Muscle of leg (tissue), 11 donors: Measurements from ENCODE around the gene RASGRP2. TPM values are rescaled to one million over a fixed set of nuclear protein-coding genes. Genes with fewer than 3 reads are reported as not detected.

ENCODE experiments used
- DNase-seq: peaks from one replicate; pipeline ENCODE4 v3.0.0; 2013
- H3K27ac ChIP-seq: one replicate; pipeline ENCODE4 v1.5.1; 2013; ENCODE audit warnings: mild to moderate bottlenecking, low read length, control low read depth
- H3K27me3 ChIP-seq: one replicate; pipeline ENCODE4 v1.6.1; 2013; ENCODE audit warnings: low read length; ENCODE audit not compliant: control insufficient read depth, insufficient read depth
- H3K36me3 ChIP-seq: one replicate; pipeline ENCODE4 v1.6.1; 2013; ENCODE audit warnings: low read length; ENCODE audit not compliant: control insufficient read depth, insufficient read depth
- H3K4me1 ChIP-seq: one replicate; pipeline ENCODE4 v1.6.1; 2013; ENCODE audit warnings: low read length; ENCODE audit not compliant: control insufficient read depth, insufficient read depth
- H3K4me3 ChIP-seq: one replicate; pipeline ENCODE4 v1.5.1; 2013; ENCODE audit warnings: low read length, control low read depth
- H3K9me3 ChIP-seq: replicated peaks from 2 replicates; pipeline ENCODE4 v1.6.1; 2013; ENCODE audit warnings: low read depth, low read length; ENCODE audit not compliant: control insufficient read depth
- WGBS: methylation state at CpG from one replicate; pipeline ENCODE4 v1.1.5; 2013; ENCODE audit warnings: missing lambda C conversion rate; ENCODE audit not compliant: insufficient coverage; 5-methylcytosine and 5-hydroxymethylcytosine counted together
- polyA plus RNA-seq, 8 donors: library from polyadenylated mRNA; unstranded; fragments of 120-200 nt; gene quantifications; one replicate each; pipeline versions ENCODE4 v1.2.1 to v1.2.3, GENCODE V29; 2013; ENCODE audit warnings: inconsistent platforms in 1 of 8, low replicate concordance in 1 of 8; ENCODE audit not compliant: insufficient read length in 8 of 8, insufficient read depth in 1 of 8
- total RNA-seq: library from RNA; stranded (reverse); fragments of 120-200 nt; gene quantifications from one replicate; pipeline ENCODE4 v1.2.4, GENCODE V29; 2013

Gene RASGRP2
- total and polyA plus RNA-seq, 9 donors: 15.4 to 45.9 (median 33.7) TPM

- Histone ChIP-seq H3K27me3 (peaks cover 13% of the 10 kb centered on the region), H3K4me3 (peak overlapping the region; percentile 45), H3K36me3 (no peaks in the 10 kb centered on the region), H3K27ac (peak overlapping the region; percentile 93), H3K4me1 (peaks cover 48% of the 10 kb centered on the region), H3K9me3 (no peaks in the 10 kb centered on the region)
- DNase-seq: peak; percentile 43
- WGBS: 43% methylated on average over 17 of the region's 19 CpGs
Measured at GRCh38 chr11:64687643-64688533, 56.1 kb downstream of the RASGRP2 start.

DNA sequence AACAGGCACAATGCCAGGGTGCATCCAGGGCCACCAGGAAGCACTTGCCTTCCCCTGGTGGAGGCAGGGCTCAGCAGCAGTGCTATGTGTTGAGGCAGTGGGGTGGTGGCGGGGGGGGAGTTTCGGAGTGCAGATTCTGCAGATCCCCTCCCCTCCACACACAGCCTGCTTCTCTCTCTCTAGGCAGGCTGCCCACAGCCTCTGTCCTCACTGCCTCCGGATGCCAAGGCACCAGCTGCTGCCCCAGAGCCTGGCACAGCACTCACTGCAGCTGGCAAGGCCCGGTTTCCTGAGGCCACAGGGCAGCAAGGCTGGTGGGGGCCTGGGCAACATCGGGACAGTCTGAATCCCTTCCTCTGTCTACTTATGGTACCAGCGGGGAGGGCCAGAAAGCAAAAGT lies 56.7 kb downstream of the RASGRP2 start:
- peaks cover 13% of the 10 kb centered on the region for H3K27me3 ChIP-seq
- DNase-seq: peak; percentile 87
- no peak overlapping the region for H3K4me3 ChIP-seq
- peak overlapping the region; percentile 93 for H3K27ac ChIP-seq
- WGBS: 61% methylated on average over 3 of the region's 6 CpGs
- H3K36me3 ChIP-seq: no peaks in the 10 kb centered on the region
- peaks cover 48% of the 10 kb centered on the region for H3K4me1 ChIP-seq
- H3K9me3 ChIP-seq: no peaks in the 10 kb centered on the region

DNA sequence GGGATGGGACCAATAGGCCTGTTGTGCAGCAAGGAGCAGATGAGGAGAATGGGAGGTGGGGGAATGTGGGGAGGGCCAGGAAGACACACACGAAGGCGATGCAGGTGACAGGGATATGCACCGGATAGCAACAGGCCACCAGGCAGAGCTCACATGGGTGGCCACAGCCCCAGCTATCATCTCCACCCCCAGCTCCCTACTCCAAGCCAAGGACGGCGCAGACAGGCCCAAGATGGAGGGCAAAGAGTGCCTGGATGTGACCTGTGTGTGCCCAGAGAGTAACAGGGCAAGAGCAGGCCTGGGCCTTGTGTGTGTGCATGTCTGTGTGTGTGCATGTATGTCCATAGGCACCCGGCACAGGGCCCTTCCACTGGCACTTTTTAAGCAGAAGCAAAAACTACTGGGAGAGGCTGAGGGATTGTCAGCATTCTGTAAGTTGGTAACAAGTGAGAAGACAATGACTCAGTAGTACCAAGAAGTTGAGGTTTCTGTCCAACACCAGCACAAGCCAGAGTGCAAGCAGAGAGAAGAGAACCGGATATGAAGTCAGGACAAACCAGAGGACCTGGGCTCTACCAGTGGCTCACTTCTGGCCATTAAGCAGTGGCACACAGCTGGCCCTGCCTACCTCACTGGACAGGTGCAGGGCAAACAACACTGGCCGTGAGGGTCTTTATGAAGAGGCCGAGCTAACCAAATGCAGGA lies 57.3 kb downstream of the RASGRP2 start:
- Histone ChIP-seq H3K4me1 (peaks cover 48% of the 10 kb centered on the region), H3K9me3 (no peaks in the 10 kb centered on the region), H3K27ac (peak overlapping the region; percentile 38), H3K4me3 (no peak overlapping the region), H3K27me3 (peaks cover 10% of the 10 kb centered on the region), H3K36me3 (no peaks in the 10 kb centered on the region)
- WGBS: 79% methylated on average over 4 of the region's 9 CpGs
- no peak for DNase-seq

- H3K27me3 ChIP-seq: peaks cover 5% of the 10 kb centered on the region
- no peaks in the 10 kb centered on the region for H3K9me3 ChIP-seq
- no peak for DNase-seq
- no peak overlapping the region for H3K27ac ChIP-seq
- no peaks in the 10 kb centered on the region for H3K36me3 ChIP-seq
- H3K4me1 ChIP-seq: peaks cover 47% of the 10 kb centered on the region
- WGBS: 90% methylated on average over 17 of the region's 18 CpGs
- H3K4me3 ChIP-seq: no peak overlapping the region
Measured at GRCh38 chr11:64685536-64685935, 58.4 kb downstream of the RASGRP2 start.

- peaks cover 3% of the 10 kb centered on the region for H3K27me3 ChIP-seq
- H3K9me3 ChIP-seq: no peaks in the 10 kb centered on the region
- H3K4me1 ChIP-seq: peaks cover 35% of the 10 kb centered on the region
- WGBS: 58% methylated on average over 7 of the region's 8 CpGs
- DNase-seq: no peak
- H3K4me3 ChIP-seq: no peak overlapping the region
- H3K36me3 ChIP-seq: no peaks in the 10 kb centered on the region
- no peak overlapping the region for H3K27ac ChIP-seq
Measured at GRCh38 chr11:64684357-64684756, 59.6 kb downstream of the RASGRP2 start.

DNA sequence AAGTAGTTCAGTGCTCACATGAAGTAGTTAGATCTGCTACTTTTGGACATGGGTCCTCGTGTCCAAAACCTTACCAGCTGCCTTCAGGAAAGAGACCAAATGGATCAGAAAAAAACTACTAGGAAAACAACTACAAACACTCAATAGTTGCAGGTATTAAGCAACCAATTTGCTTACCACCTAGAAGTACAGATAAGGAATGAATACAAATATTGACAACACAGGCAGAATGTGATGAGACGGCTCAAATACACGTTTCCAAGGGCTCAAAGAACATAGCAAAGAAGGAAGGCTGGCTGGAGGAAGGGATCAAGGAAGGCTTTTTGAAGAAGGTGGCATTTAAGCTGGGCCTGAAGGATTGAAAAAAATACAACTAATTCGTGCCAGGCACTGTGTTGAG lies 62.8 kb downstream of the RASGRP2 start:
- no peaks in the 10 kb centered on the region for H3K9me3 ChIP-seq
- H3K4me1 ChIP-seq: peaks cover 14% of the 10 kb centered on the region
- peaks cover 12% of the 10 kb centered on the region for H3K27me3 ChIP-seq
- WGBS: 60% methylated on average over 1 of the region's 4 CpGs
- no peak for DNase-seq
- no peak overlapping the region for H3K4me3 ChIP-seq
- H3K27ac ChIP-seq: no peak overlapping the region
- H3K36me3 ChIP-seq: no peaks in the 10 kb centered on the region

- DNase-seq: no peak
- H3K36me3 ChIP-seq: no peaks in the 10 kb centered on the region
- H3K27me3 ChIP-seq: peaks cover 13% of the 10 kb centered on the region
- H3K4me3 ChIP-seq: no peak overlapping the region
- H3K9me3 ChIP-seq: no peaks in the 10 kb centered on the region
- WGBS: no CpG with 5 or more reads among the region's 2 CpGs
- H3K27ac ChIP-seq: no peak overlapping the region
- peaks cover 23% of the 10 kb centered on the region for H3K4me1 ChIP-seq
Measured at GRCh38 chr11:64679846-64680245, 64.1 kb downstream of the RASGRP2 start.

DNA sequence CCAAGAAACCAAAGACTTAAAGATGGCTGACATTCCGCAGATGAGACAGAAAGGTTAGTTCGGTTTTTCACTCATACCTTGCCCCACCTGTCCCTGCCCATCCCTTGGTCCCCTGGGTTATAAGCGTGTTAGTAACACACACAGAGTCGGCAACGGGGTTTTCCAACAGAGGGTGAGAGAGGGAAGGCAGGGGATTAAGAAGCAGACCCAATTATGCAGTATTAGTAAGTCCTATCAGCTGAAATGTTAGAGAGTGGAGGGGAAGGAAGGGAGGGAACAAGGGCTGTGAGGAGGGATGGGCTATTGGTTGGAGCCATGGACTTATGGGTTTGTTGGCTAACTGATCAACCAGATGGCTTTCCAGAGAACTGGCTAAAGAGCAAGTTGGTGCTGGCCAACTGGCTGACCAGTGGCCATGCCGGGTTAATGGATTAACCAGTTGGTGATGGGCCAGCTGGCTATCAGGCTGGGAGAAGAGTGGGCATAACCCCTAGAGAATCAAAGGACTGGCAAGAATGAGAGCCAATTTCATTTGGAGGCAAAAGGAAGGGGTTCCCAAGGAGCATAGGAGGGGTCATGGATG lies 66.4 kb downstream of the RASGRP2 start:
- Histone ChIP-seq H3K27me3 (peaks cover 10% of the 10 kb centered on the region), H3K36me3 (no peaks in the 10 kb centered on the region), H3K4me1 (peaks cover 24% of the 10 kb centered on the region), H3K27ac (no peak overlapping the region), H3K9me3 (no peaks in the 10 kb centered on the region), H3K4me3 (no peak overlapping the region)
- DNase-seq: no peak
- WGBS: 65% methylated on average over 3 of the region's 6 CpGs
